ENCODE results near the gene CYS1. TPM values are rescaled to one million over a fixed set of nuclear protein-coding genes. Genes with fewer than 3 reads are reported as not detected.

The CYS1 gene
- total and polyA plus RNA-seq, 2 of the 13 experiments (the other 11 are each of a cell fraction or from before 2014, with no cell fraction given) = 0.04 TPM; not detected in 1

- H3K27me3 ChIP-seq (ENCODE audit: control insufficient read depth in 1 of 2, insufficient read depth in 2 of 2, low read length in 2 of 2) = peaks cover 9 to 45% of the 10 kb centered on the region in 2 experiments; a peak in 4 of 5 replicates
- peak overlapping the region; percentile 51 for H3K4me2 ChIP-seq (ENCODE audit: low read depth, low read length)
- intact Hi-C loops (cut with micrococcal nuclease; ENCODE audit: unreplicated experiment) (no loop called here), in situ Hi-C loops (cut with HindIII; ENCODE audit: extremely low pct_ligation_motif_present, low pct_unique_long_range_greater_than_20kb) (no loop called here)
- no peak overlapping the region for H2AFZ ChIP-seq (ENCODE audit: low read length)
- H3K4me1 ChIP-seq (ENCODE audit: insufficient read depth, low read length) = peaks cover 26% of the 10 kb centered on the region
- no peak for DNase-seq (ENCODE audit: low spot score)
- TF ChIP-seq, protein P1, sequence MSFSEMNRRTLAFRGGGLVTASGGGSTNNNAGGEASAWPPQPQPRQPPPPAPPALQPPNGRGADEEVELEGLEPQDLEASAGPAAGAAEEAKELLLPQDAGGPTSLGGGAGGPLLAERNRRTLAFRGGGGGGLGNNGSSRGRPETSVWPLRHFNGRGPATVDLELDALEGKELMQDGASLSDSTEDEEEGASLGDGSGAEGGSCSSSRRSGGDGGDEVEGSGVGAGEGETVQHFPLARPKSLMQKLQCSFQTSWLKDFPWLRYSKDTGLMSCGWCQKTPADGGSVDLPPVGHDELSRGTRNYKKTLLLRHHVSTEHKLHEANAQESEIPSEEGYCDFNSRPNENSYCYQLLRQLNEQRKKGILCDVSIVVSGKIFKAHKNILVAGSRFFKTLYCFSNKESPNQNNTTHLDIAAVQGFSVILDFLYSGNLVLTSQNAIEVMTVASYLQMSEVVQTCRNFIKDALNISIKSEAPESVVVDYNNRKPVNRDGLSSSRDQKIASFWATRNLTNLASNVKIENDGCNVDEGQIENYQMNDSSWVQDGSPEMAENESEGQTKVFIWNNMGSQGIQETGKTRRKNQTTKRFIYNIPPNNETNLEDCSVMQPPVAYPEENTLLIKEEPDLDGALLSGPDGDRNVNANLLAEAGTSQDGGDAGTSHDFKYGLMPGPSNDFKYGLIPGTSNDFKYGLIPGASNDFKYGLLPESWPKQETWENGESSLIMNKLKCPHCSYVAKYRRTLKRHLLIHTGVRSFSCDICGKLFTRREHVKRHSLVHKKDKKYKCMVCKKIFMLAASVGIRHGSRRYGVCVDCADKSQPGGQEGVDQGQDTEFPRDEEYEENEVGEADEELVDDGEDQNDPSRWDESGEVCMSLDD (CRISPR knock-in tag; IDR thresholded peaks at IDR 0.05; ENCODE audit: borderline replicate concordance) = no peak
- 0 out of 2 replicates have a peak, but pooled peaks have one; percentile 22 for TF ChIP-seq FOXO4 (CRISPR knock-in tag; conservative IDR thresholded peaks at IDR 0.05)
- no peaks in the 10 kb centered on the region for H4K20me1 ChIP-seq (ENCODE audit: insufficient read depth, low read length)
- CTCF ChIA-PET (ENCODE audit: low intra/inter-chr PET ratio, low total read pairs) = no interaction called here
- no TSS peak for BruUV-seq (replicated peaks)
- no peak for FAIRE-seq
- H3K9ac ChIP-seq (ENCODE audit: insufficient read depth, low read depth, low read length) = no peak overlapping the region
- H3K9me3 ChIP-seq (ENCODE audit: low read length) = no peaks in the 10 kb centered on the region
- WGBS (ENCODE audit: low lambda C conversion rate) = 8% methylated on average over 6 of the region's 6 CpGs
- no peak overlapping the region for H3K27ac ChIP-seq (ENCODE audit: extremely low read length, insufficient read depth, low read length)
- H3K36me3 ChIP-seq (replicated peaks in 1 of 2; ENCODE audit: control insufficient read depth in 1 of 2, insufficient read depth in 2 of 2, low read length in 2 of 2) = no peaks in the 10 kb centered on the region
- no peaks in the 10 kb centered on the region for H3K79me2 ChIP-seq (ENCODE audit: insufficient read depth, low read length)
- no peak overlapping the region for H3K4me3 ChIP-seq (replicated peaks in 1 of 3; ENCODE audit: insufficient read depth in 1 of 3, low read depth in 2 of 3, low read length in 3 of 3)
- ATAC-seq = peak; percentile 37; the same call in 2 of the 3 replicates
- POLR2A ChIA-PET = interaction anchor here (1.2 kb wide), 1 partner anchor 12 kb away, joined by 4 read pairs; no protein-coding TSS in a partner anchor
Observed at GRCh38 chr2:10085043-10085667, 4.9 kb upstream of the CYS1 start.

Data from HepG2 (cell line).